Esophagus muscularis mucosa (tissue), 4 donors: Measurements from ENCODE around the gene AIF1L. TPM values are rescaled to one million over a fixed set of nuclear protein-coding genes. Genes with fewer than 3 reads are reported as not detected.

ENCODE experiments used
- DNase-seq: peaks from one replicate; pipeline ENCODE4 v3.0.0-alpha.2; 2017; ENCODE audit errors: extremely low spot score
- H3K27ac ChIP-seq, 4 donors: fragments of 200-600 bp; sonication (generic); replicated peaks in 1 of 4; 1 replicate in 3 of 4; 2 replicates in 1 of 4; pipeline ENCODE4 v1.5.1; 2016 to 2019; ENCODE audit warnings: mild to moderate bottlenecking in 1 of 4
- H3K27me3 ChIP-seq, 4 donors: fragments of 200-600 bp; sonication (generic); one replicate each; pipeline versions ENCODE4 v1.5.1 to v1.6.0; 2016 to 2019
- H3K36me3 ChIP-seq, 4 donors: fragments of 200-600 bp; sonication (generic); one replicate each; pipeline ENCODE4 v1.5.1; 2016 to 2019
- H3K4me1 ChIP-seq, 4 donors: fragments of 200-600 bp; sonication (generic); one replicate each; pipeline ENCODE4 v1.5.1; 2016 to 2019
- H3K4me3 ChIP-seq, 4 donors: fragments of 200-600 bp; sonication (generic); 1 replicate in 2 of 4; 2 replicates in 2 of 4; pipeline ENCODE4 v1.5.1; 2016 to 2019; ENCODE audit warnings: mild to moderate bottlenecking in 4 of 4, moderate library complexity in 1 of 4
- H3K9me3 ChIP-seq, 4 donors: fragments of 200-600 bp; sonication (generic); 1 replicate in 3 of 4; 2 replicates in 1 of 4; pipeline ENCODE4 v1.5.1; 2016 to 2019
- EP300 ChIP-seq: sonication (generic); formaldehyde crosslinking; IDR thresholded peaks from one replicate; pipeline ENCODE4 v1.6.1; 2017; ENCODE audit warnings: antibody characterized with exemption
- POLR2A ChIP-seq: fragments of 450-650 bp; IDR thresholded peaks from one replicate; pipeline ENCODE4 v1.6.1; 2017; ENCODE audit warnings: antibody characterized with exemption, moderate library complexity, mild to moderate bottlenecking, low read depth
- POLR2AphosphoS5 ChIP-seq, 2 donors: sonication (generic); formaldehyde crosslinking; IDR thresholded peaks; one replicate each; pipeline ENCODE4 v1.6.1; 2017; ENCODE audit warnings: antibody characterized with exemption in 2 of 2
- WGBS: methylation state at CpG from one replicate; pipeline ENCODE4 v1.1.5; 2018; 5-methylcytosine and 5-hydroxymethylcytosine counted together
- intact Hi-C: fragments of 100-400 bp; cut with DNase I; formaldehyde crosslinking; loops from one replicate; pipeline ENCODE4 v1.15.1; 2023
- total RNA-seq, 4 donors: library from RNA; depleted of rRNA; stranded (reverse); fragments of >200 nt; gene quantifications; one replicate each; pipeline versions ENCODE4 v1.1.0 to v1.2.1, GENCODE V29; 2016
- TF ChIP-seq, protein P1 (sequence below), 3 experiments: fragments of 200-600 bp in 2 of 3; fragments of 450-650 bp in 1 of 3; sonication (generic) in 2 of 3; IDR thresholded peaks; one replicate each; pipeline ENCODE4 v1.5.1; 2017 to 2019; ENCODE audit warnings: antibody characterized with exemption in 3 of 3, mild to moderate bottlenecking in 2 of 3, moderate library complexity in 1 of 3

AIF1L gene
- total RNA-seq, 4 donors from 2014 or later = 9.1 to 24.8 (median 19.3) TPM

GRCh38 chr9:131162886-131163285 lies 66.6 kb downstream of the AIF1L start:
- intact Hi-C loops = no loop called here
- H3K27me3 ChIP-seq = no peaks in the 10 kb centered on the region
- WGBS = 95% methylated on average over 4 of the region's 4 CpGs
- no peak overlapping the region for H3K4me3 ChIP-seq
- DNase-seq = no peak
- no peaks in the 10 kb centered on the region for H3K9me3 ChIP-seq
- peaks cover 38 to 94% (median 75%) of the 10 kb centered on the region in 4 donors for H3K36me3 ChIP-seq
- no peaks in the 10 kb centered on the region for H3K4me1 ChIP-seq
- TF ChIP-seq, protein P1, sequence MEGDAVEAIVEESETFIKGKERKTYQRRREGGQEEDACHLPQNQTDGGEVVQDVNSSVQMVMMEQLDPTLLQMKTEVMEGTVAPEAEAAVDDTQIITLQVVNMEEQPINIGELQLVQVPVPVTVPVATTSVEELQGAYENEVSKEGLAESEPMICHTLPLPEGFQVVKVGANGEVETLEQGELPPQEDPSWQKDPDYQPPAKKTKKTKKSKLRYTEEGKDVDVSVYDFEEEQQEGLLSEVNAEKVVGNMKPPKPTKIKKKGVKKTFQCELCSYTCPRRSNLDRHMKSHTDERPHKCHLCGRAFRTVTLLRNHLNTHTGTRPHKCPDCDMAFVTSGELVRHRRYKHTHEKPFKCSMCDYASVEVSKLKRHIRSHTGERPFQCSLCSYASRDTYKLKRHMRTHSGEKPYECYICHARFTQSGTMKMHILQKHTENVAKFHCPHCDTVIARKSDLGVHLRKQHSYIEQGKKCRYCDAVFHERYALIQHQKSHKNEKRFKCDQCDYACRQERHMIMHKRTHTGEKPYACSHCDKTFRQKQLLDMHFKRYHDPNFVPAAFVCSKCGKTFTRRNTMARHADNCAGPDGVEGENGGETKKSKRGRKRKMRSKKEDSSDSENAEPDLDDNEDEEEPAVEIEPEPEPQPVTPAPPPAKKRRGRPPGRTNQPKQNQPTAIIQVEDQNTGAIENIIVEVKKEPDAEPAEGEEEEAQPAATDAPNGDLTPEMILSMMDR (IDR thresholded peaks at IDR 0.05) = no peak
- TF ChIP-seq POLR2AphosphoS5 (IDR thresholded peaks at IDR 0.05) = no peak
- TF ChIP-seq EP300 = no peak
- TF ChIP-seq POLR2A = no peak
- H3K27ac ChIP-seq = no peak overlapping the region

- no peak for TF ChIP-seq POLR2A
- TF ChIP-seq, protein P1 (IDR thresholded peaks at IDR 0.05) = no peak
- TF ChIP-seq POLR2AphosphoS5 (IDR thresholded peaks at IDR 0.05) = no peak
- TF ChIP-seq EP300 = no peak
- no peaks in the 10 kb centered on the region for H3K27me3 ChIP-seq
- no peaks in the 10 kb centered on the region for H3K4me1 ChIP-seq
- DNase-seq = no peak
- no peaks in the 10 kb centered on the region for H3K9me3 ChIP-seq
- intact Hi-C loops = no loop called here
- H3K36me3 ChIP-seq = peaks cover 26 to 77% (median 57%) of the 10 kb centered on the region in 4 donors
- no peak overlapping the region for H3K27ac ChIP-seq
- H3K4me3 ChIP-seq = no peak overlapping the region
These were observed 69.2 kb downstream of the AIF1L start for GRCh38 chr9:131165523-131165922.

DNA sequence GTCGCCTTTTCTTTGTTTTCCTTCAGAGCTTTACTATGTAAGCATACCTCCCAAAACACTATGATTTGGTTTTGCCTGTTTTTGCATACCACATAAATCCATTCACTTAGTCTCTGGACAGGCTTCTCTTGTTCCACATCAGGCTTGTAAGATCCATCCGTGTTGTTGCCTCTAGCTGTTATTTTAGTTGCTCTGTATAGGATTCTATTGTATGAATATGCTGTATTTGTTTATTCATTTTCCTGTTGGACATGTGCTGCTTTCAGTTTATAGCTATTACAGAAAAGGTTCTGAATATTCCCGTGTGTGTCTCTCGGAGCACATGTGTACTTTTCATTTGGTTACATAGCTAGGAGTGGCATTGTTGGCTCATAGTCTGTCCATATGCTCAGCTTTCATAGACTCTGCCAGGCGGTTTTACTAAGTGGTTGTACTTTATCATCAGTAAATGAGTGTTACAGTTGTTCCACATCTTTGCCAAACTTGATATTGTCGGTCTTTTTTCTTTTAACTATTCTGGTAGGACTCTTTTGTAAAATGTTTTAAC lies 70.9 kb downstream of the AIF1L start:
- WGBS = 76% methylated on average over 6 of the region's 6 CpGs
- no peak for TF ChIP-seq POLR2AphosphoS5 (IDR thresholded peaks at IDR 0.05)
- TF ChIP-seq, protein P1 (IDR thresholded peaks at IDR 0.05) = no peak
- no peak for TF ChIP-seq POLR2A
- no peak for TF ChIP-seq EP300
- intact Hi-C loops = no loop called here
- peaks cover 23 to 70% (median 46%) of the 10 kb centered on the region in 4 donors for H3K36me3 ChIP-seq
- DNase-seq = no peak
- no peak overlapping the region for H3K27ac ChIP-seq
- no peak overlapping the region for H3K4me3 ChIP-seq
- no peaks in the 10 kb centered on the region for H3K27me3 ChIP-seq
- H3K4me1 ChIP-seq = no peaks in the 10 kb centered on the region
- H3K9me3 ChIP-seq = no peaks in the 10 kb centered on the region

- H3K27me3 ChIP-seq = no peaks in the 10 kb centered on the region
- 89% methylated on average over 4 of the region's 4 CpGs for WGBS
- TF ChIP-seq POLR2A (no peak), POLR2AphosphoS5 (IDR thresholded peaks at IDR 0.05) (no peak), EP300 (no peak)
- TF ChIP-seq, protein P1 (IDR thresholded peaks at IDR 0.05) = no peak
- H3K9me3 ChIP-seq = no peaks in the 10 kb centered on the region
- no peak overlapping the region for H3K27ac ChIP-seq
- no peak for DNase-seq
- H3K4me1 ChIP-seq = no peaks in the 10 kb centered on the region
- H3K36me3 ChIP-seq = peaks cover 20 to 64% (median 40%) of the 10 kb centered on the region in 4 donors
- intact Hi-C loops = no loop called here
- H3K4me3 ChIP-seq = no peak overlapping the region
These were observed 71.6 kb downstream of the AIF1L start for GRCh38 chr9:131167936-131168335.
